GM12878 (cell line): Measurements from ENCODE around the gene CHST8. TPM values are rescaled to one million over a fixed set of nuclear protein-coding genes. Genes with fewer than 3 reads are reported as not detected.

Experiments used
- ATAC-seq: fragments of 200-7000 bp; cut with Tn5 transposase; 3 replicates; pipeline ENCODE4 v1.9.1; 2020; ENCODE audit warnings: mild to moderate bottlenecking, moderate library complexity
- BruUV-seq: library from RNA; stranded (reverse); fragments of 400-500 nt; replicated peaks from 2 replicates; lab custom pipeline; 2021; lab: Mats Ljungman, UMichigan
- CTCF ChIA-PET: fragments of 300-600 bp; sonication (Branson Sonifier 250); formaldehyde crosslinking; extraction: SDS; loops from one replicate; lab custom pipeline; 2021; ENCODE audit warnings: inconsistent platforms; lab: Yijun Ruan, JAX
- POLR2A ChIA-PET: fragments of 350-600 bp; formaldehyde crosslinking; extraction: SDS; loops from one replicate; lab custom pipeline; 2021; ENCODE audit warnings: inconsistent platforms; lab: Charles Lee
- RAD21 ChIA-PET: fragments of 300-600 bp; sonication (Branson Sonifier 250); formaldehyde crosslinking; loops from one replicate; lab custom pipeline; 2023; ENCODE audit warnings: antibody characterized with exemption; ENCODE audit not compliant: unreplicated experiment; lab: Charles Lee
- SMC1A ChIA-PET: fragments of 300-600 bp; sonication (Branson Sonifier 250); formaldehyde crosslinking; loops from one replicate; lab custom pipeline; 2023; ENCODE audit not compliant: unreplicated experiment, uncharacterized antibody; lab: Charles Lee
- DNase-seq: peaks from one replicate; pipeline ENCODE4 v3.0.0-alpha.2; 2011; ENCODE audit warnings: low read depth, low spot score
- FAIRE-seq: peaks from 3 replicates; lab custom pipeline; 2011; peaks lifted over from hg19 to GRCh38; lab: Jason Lieb, UNC
- H2AFZ ChIP-seq: 2 replicates; pipeline ENCODE4 v1.6.0; 2011; ENCODE audit warnings: low read depth, low read length, control low read depth; ENCODE audit not compliant: control insufficient read depth
- H3K27ac ChIP-seq: 2 replicates; pipeline ENCODE4 v1.5.1; 2011; ENCODE audit warnings: control low read depth; ENCODE audit not compliant: control insufficient read depth, insufficient read depth
- H3K27me3 ChIP-seq, 2 experiments: replicated peaks in 1 of 2; 2 replicates each; pipeline versions ENCODE4 v1.6.0 to v1.6.1; 2011; ENCODE audit warnings: low read length in 1 of 2; ENCODE audit not compliant: control insufficient read depth in 2 of 2, insufficient read depth in 2 of 2
- H3K36me3 ChIP-seq, 2 experiments: 2 replicates each; pipeline ENCODE4 v1.5.1; 2011; ENCODE audit warnings: low read length in 1 of 2; ENCODE audit not compliant: control insufficient read depth in 2 of 2, insufficient read depth in 2 of 2
- H3K4me1 ChIP-seq: 2 replicates; pipeline ENCODE4 v1.6.1; 2011; ENCODE audit warnings: mild to moderate bottlenecking, low read length, moderate library complexity, mixed read lengths; ENCODE audit not compliant: control insufficient read depth, insufficient read depth
- H3K4me2 ChIP-seq: 2 replicates; pipeline ENCODE4 v1.6.0; 2011; ENCODE audit warnings: control low read depth; ENCODE audit not compliant: control insufficient read depth, insufficient read depth
- H3K4me3 ChIP-seq: fragments of 200-600 bp; sonication (generic); 2 replicates; pipeline ENCODE4 v1.5.1; 2016
- H3K79me2 ChIP-seq: 2 replicates; pipeline ENCODE4 v1.6.0; 2011; ENCODE audit warnings: low read length; ENCODE audit not compliant: control insufficient read depth, insufficient read depth
- H3K9ac ChIP-seq: 2 replicates; pipeline ENCODE4 v1.8.0; 2011; ENCODE audit warnings: low read length, control low read depth, mixed read lengths; ENCODE audit not compliant: control insufficient read depth, insufficient read depth
- H3K9me3 ChIP-seq: replicated peaks from 3 replicates; pipeline ENCODE4 v1.5.1; 2011; ENCODE audit warnings: mild to moderate bottlenecking, low read length; ENCODE audit not compliant: control insufficient read depth, insufficient read depth
- H4K20me1 ChIP-seq: 2 replicates; pipeline ENCODE4 v1.6.0; 2011; ENCODE audit not compliant: control insufficient read depth, insufficient read depth
- BMI1 ChIP-seq: fragments of 450-650 bp; IDR thresholded peaks from 2 replicates; pipeline ENCODE4 v1.6.1; 2016; ENCODE audit warnings: mild to moderate bottlenecking, moderate library complexity, borderline replicate concordance
- GATAD2B ChIP-seq: fragments of 450-650 bp; conservative IDR thresholded peaks from 2 replicates; pipeline ENCODE4 v1.6.1; 2017; ENCODE audit warnings: low read depth, mild to moderate bottlenecking, moderate library complexity
- IKZF1 ChIP-seq: fragments of 450-650 bp; conservative IDR thresholded peaks from 2 replicates; pipeline ENCODE4 v1.6.1; 2017; ENCODE audit warnings: antibody characterized with exemption, mild to moderate bottlenecking
- KDM1A ChIP-seq: fragments of 200-600 bp; sonication (generic); IDR thresholded peaks from 2 replicates; pipeline ENCODE4 v1.6.1; 2016; ENCODE audit warnings: borderline replicate concordance
- NFIC ChIP-seq: IDR thresholded peaks from 2 replicates; pipeline ENCODE4 v1.6.1; 2012; ENCODE audit warnings: low read depth, mild to moderate bottlenecking, inconsistent platforms, low read length, moderate library complexity
- RCOR1 ChIP-seq: conservative IDR thresholded peaks from 2 replicates; pipeline ENCODE4 v1.6.1; 2012; ENCODE audit warnings: low read depth, low read length, improper control_type of control experiment
- STAT3 ChIP-seq: IDR thresholded peaks from 2 replicates; pipeline ENCODE4 v1.6.1; 2011; ENCODE audit warnings: low read depth, low read length, improper control_type of control experiment
- TCF12 ChIP-seq: IDR thresholded peaks from 2 replicates; pipeline ENCODE4 v1.6.1; 2011; ENCODE audit warnings: low read depth, mild to moderate bottlenecking, low read length
- WGBS: methylation state at CpG from one replicate; pipeline ENCODE4 v1.1.6; 2016; ENCODE audit warnings: low lambda C conversion rate; ENCODE audit not compliant: insufficient replicate concordance, insufficient coverage; ENCODE audit errors: missing lambda C conversion rate; 5-methylcytosine and 5-hydroxymethylcytosine counted together
- in situ Hi-C: fragments of 300-500 bp; cut with MboI; formaldehyde crosslinking; loops from 9 replicates; pipeline ENCODE4 v1.14.3; 2018; ENCODE audit warnings: mixed read lengths
- intact Hi-C: fragments of 100-400 bp; cut with micrococcal nuclease; formaldehyde crosslinking; loops from one replicate; pipeline ENCODE4 v1.14.2; 2022; ENCODE audit not compliant: unreplicated experiment
- polyA plus RNA-seq, 11 experiments: library from polyadenylated mRNA; depleted of rRNA in 4 of 11; unstranded in 6 of 11; stranded (reverse) in 5 of 11; fragments of >200 nt; fragmentation: Nextera tagmentation in 4 of 11; fragmentation: Illumina TruSeq in 1 of 11; extraction: Ambion mirVana in 4 of 11; extraction: Trizol in 1 of 11; gene quantifications; 1 replicate in 1 of 11; 2 replicates in 10 of 11; pipeline versions ENCODE4 v1.2.1 to v1.2.3, GENCODE V29; 2011 to 2016; ENCODE audit warnings: inconsistent platforms in 2 of 11, missing spikeins in 2 of 11, low read depth in 1 of 11
- total RNA-seq, 4 experiments: library from RNA; depleted of rRNA in 3 of 4; stranded (reverse); fragments of >200 nt in 3 of 4; fragmentation: Illumina TruSeq in 1 of 4; extraction: Trizol in 1 of 4; gene quantifications; 2 replicates each; pipeline versions ENCODE4 v1.2.1 to v1.2.3, GENCODE V29; 2013 to 2021
- TF ChIP-seq, protein P1 (sequence below): fragments of 450-650 bp; IDR thresholded peaks from 2 replicates; pipeline ENCODE4 v1.6.1; 2018; ENCODE audit warnings: mild to moderate bottlenecking, low read depth, moderate library complexity; ENCODE audit not compliant: partially characterized antibody
- TF ChIP-seq, protein P2 (sequence below): IDR thresholded peaks from 2 replicates; pipeline ENCODE4 v1.6.1; 2012; ENCODE audit warnings: mild to moderate bottlenecking, low read depth, low read length

Gene CHST8
- total and polyA plus RNA-seq, 10 of the 15 experiments (the other 5 are each of a cell fraction or from before 2014, with no cell fraction given): 0.06 TPM; not detected in 9

DNA sequence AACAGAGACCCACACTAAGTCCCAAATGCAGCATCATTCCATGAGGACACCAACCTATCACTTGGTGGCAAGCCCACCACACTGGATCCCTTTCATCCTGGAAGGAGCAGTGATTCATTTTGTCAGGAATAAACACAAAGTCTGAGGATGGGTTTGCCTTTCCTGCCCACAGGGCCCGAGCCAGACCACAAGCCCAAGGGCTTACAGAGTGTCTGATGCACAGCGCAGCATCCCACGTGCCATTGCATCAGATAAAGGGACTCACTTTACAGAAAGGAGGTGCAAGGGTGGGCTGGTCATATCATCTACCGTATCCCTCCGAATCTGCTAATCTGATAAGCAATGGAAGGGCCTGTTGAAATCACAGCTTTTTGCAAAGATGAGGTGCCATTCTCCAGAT is 162.7 kb downstream of the CHST8 start:
- CTCF ChIA-PET: no interaction called here
- RAD21 ChIA-PET: interaction anchor here (1.3 kb wide), 1 partner anchor 312 kb away, joined by 3 read pairs; no protein-coding TSS in a partner anchor
- TF ChIP-seq STAT3 (no peak), GATAD2B (no peak), NFIC (no peak), BMI1 (no peak), IKZF1 (no peak), KDM1A (no peak)
- ATAC-seq: no peak
- WGBS: 13% methylated on average over 5 of the region's 5 CpGs
- BruUV-seq: no TSS peak
- Histone ChIP-seq H3K4me1 (no peaks in the 10 kb centered on the region), H3K27ac (no peak overlapping the region), H2AFZ (no peak overlapping the region), H3K36me3 (no peaks in the 10 kb centered on the region), H3K4me2 (no peak overlapping the region), H3K79me2 (no peaks in the 10 kb centered on the region), H3K9ac (no peak overlapping the region), H3K9me3 (no peaks in the 10 kb centered on the region), H3K4me3 (no peak overlapping the region), H4K20me1 (no peaks in the 10 kb centered on the region), H3K27me3 (no peaks in the 10 kb centered on the region)
- DNase-seq: no peak
- POLR2A ChIA-PET: no interaction called here
- intact Hi-C loops (loop anchor here (10.0 kb wide), 1 partner anchor 930 kb away; no protein-coding TSS in a partner anchor), in situ Hi-C loops (loop anchor here (5.0 to 25.0 kb wide), 3 partner anchors 308 to 928 kb away; no protein-coding TSS in a partner anchor)
- SMC1A ChIA-PET: no interaction called here
- FAIRE-seq: no peak

DNA sequence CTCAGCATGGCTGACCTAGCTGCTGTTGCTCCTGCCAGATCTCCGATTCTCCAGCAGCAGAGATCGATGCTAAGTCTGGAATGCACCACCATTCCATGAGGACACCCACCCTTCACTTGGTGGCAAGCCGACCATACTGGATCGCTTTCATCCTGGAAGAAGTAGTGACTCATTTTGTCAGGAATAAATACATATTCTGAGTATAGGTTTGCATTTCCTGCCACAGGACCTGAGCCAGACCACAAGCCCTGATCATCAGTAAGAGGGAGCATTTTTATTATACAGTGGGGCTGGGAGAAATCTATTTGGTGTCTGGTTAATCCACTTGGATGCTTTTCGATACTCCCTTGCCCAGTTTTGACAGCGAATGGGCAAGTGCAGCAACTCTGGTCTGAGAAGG is 164.0 kb downstream of the CHST8 start:
- in situ Hi-C loops: loop anchor here (10.0 to 25.0 kb wide), 2 partner anchors 709 to 927 kb away; no protein-coding TSS in a partner anchor
- BruUV-seq: no TSS peak
- no peaks in the 10 kb centered on the region for H3K9me3 ChIP-seq

More for the DNA sequence above, 164.0 kb downstream of the CHST8 start:
- ATAC-seq (no peak), FAIRE-seq (no peak), DNase-seq (no peak)
- ChIA-PET RAD21 (no interaction called here), CTCF (interaction anchor here (2.8 kb wide), 1 partner anchor 8 kb away, joined by 11 read pairs; no protein-coding TSS in a partner anchor), POLR2A (no interaction called here), SMC1A (no interaction called here)
- Histone ChIP-seq H3K27me3 (no peaks in the 10 kb centered on the region), H3K36me3 (no peaks in the 10 kb centered on the region), H3K9ac (no peak overlapping the region), H3K79me2 (no peaks in the 10 kb centered on the region), H4K20me1 (no peaks in the 10 kb centered on the region), H3K4me3 (no peak overlapping the region), H3K4me1 (no peaks in the 10 kb centered on the region), H3K27ac (no peak overlapping the region), H2AFZ (no peak overlapping the region), H3K4me2 (no peak overlapping the region)
- TF ChIP-seq, protein P1, sequence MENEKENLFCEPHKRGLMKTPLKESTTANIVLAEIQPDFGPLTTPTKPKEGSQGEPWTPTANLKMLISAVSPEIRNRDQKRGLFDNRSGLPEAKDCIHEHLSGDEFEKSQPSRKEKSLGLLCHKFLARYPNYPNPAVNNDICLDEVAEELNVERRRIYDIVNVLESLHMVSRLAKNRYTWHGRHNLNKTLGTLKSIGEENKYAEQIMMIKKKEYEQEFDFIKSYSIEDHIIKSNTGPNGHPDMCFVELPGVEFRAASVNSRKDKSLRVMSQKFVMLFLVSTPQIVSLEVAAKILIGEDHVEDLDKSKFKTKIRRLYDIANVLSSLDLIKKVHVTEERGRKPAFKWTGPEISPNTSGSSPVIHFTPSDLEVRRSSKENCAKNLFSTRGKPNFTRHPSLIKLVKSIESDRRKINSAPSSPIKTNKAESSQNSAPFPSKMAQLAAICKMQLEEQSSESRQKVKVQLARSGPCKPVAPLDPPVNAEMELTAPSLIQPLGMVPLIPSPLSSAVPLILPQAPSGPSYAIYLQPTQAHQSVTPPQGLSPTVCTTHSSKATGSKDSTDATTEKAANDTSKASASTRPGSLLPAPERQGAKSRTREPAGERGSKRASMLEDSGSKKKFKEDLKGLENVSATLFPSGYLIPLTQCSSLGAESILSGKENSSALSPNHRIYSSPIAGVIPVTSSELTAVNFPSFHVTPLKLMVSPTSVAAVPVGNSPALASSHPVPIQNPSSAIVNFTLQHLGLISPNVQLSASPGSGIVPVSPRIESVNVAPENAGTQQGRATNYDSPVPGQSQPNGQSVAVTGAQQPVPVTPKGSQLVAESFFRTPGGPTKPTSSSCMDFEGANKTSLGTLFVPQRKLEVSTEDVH: no peak
- TF ChIP-seq NFIC (no peak), RCOR1 (no peak), TCF12 (no peak)
- TF ChIP-seq, protein P2, sequence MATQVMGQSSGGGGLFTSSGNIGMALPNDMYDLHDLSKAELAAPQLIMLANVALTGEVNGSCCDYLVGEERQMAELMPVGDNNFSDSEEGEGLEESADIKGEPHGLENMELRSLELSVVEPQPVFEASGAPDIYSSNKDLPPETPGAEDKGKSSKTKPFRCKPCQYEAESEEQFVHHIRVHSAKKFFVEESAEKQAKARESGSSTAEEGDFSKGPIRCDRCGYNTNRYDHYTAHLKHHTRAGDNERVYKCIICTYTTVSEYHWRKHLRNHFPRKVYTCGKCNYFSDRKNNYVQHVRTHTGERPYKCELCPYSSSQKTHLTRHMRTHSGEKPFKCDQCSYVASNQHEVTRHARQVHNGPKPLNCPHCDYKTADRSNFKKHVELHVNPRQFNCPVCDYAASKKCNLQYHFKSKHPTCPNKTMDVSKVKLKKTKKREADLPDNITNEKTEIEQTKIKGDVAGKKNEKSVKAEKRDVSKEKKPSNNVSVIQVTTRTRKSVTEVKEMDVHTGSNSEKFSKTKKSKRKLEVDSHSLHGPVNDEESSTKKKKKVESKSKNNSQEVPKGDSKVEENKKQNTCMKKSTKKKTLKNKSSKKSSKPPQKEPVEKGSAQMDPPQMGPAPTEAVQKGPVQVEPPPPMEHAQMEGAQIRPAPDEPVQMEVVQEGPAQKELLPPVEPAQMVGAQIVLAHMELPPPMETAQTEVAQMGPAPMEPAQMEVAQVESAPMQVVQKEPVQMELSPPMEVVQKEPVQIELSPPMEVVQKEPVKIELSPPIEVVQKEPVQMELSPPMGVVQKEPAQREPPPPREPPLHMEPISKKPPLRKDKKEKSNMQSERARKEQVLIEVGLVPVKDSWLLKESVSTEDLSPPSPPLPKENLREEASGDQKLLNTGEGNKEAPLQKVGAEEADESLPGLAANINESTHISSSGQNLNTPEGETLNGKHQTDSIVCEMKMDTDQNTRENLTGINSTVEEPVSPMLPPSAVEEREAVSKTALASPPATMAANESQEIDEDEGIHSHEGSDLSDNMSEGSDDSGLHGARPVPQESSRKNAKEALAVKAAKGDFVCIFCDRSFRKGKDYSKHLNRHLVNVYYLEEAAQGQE: no peak
- intact Hi-C loops: loop anchor here (10.0 kb wide), 1 partner anchor 929 kb away; no protein-coding TSS in a partner anchor
- 29% methylated on average over 6 of the region's 6 CpGs for WGBS
